ENCODE results near the gene ATP1A4. TPM values are rescaled to one million over a fixed set of nuclear protein-coding genes. Genes with fewer than 3 reads are reported as not detected.

Gene ATP1A4
- total and polyA plus RNA-seq, 2 of the 13 experiments (the other 11 are each of a cell fraction or from before 2014, with no cell fraction given), result not detected

GRCh38 chr1:160124705-160125478 is 26.5 kb upstream of the ATP1A4 start (continued):
- no peak for TF ChIP-seq ASH2L (IDR thresholded peaks at IDR 0.05; ENCODE audit: insufficient read length, low read depth, low read length)
- no peak for TF ChIP-seq ISX (CRISPR knock-in tag; conservative IDR thresholded peaks at IDR 0.05)
- no peak for TF ChIP-seq PCBP2 (optimal IDR thresholded peaks at IDR 0.05; ENCODE audit: low read depth, low read length, poor library complexity, severe bottlenecking)
- no peak for TF ChIP-seq ZSCAN22 (CRISPR knock-in tag; IDR thresholded peaks at IDR 0.05)
- TF ChIP-seq ZNF333 (CRISPR knock-in tag; IDR thresholded peaks at IDR 0.05; ENCODE audit: borderline replicate concordance), result no peak
- no peak for TF ChIP-seq STAT5B (CRISPR knock-in tag; IDR thresholded peaks at IDR 0.05)
- no peak for TF ChIP-seq NFKBIZ (CRISPR knock-in tag; IDR thresholded peaks at IDR 0.05)
- TF ChIP-seq CEBPB (IDR thresholded peaks at IDR 0.05; ENCODE audit: borderline replicate concordance, low read depth, low read length), result peak; percentile 57; the same call in 1 of the 2 replicates
- no peak for TF ChIP-seq IKZF4 (CRISPR knock-in tag; IDR thresholded peaks at IDR 0.05; ENCODE audit: borderline replicate concordance, low read depth, not compliant biosample characterization)
- TF ChIP-seq ZNF558 (CRISPR knock-in tag; IDR thresholded peaks at IDR 0.05; ENCODE audit: borderline replicate concordance), result no peak
- no peak for TF ChIP-seq ZNF256 (CRISPR knock-in tag; conservative IDR thresholded peaks at IDR 0.05)
- TF ChIP-seq ZNF367 (CRISPR knock-in tag; IDR thresholded peaks at IDR 0.05; ENCODE audit: borderline replicate concordance), result no peak
- no peak for TF ChIP-seq ZFP36L1 (CRISPR knock-in tag; IDR thresholded peaks at IDR 0.05)
- no peak for TF ChIP-seq ZNF318 (CRISPR knock-in tag; IDR thresholded peaks at IDR 0.05)
- no peak for TF ChIP-seq RFXANK (CRISPR knock-in tag; IDR thresholded peaks at IDR 0.05)
- TF ChIP-seq ZBTB46 (CRISPR knock-in tag; IDR thresholded peaks at IDR 0.05; ENCODE audit: borderline replicate concordance), result no peak
- no peak for TF ChIP-seq STAG1 (CRISPR knock-in tag; IDR thresholded peaks at IDR 0.05)
- no peak for TF ChIP-seq RAD51 (IDR thresholded peaks at IDR 0.05; ENCODE audit: borderline replicate concordance)
- no peak for TF ChIP-seq NCOA1 (CRISPR knock-in tag; IDR thresholded peaks at IDR 0.05)
- no peak for TF ChIP-seq NRL (CRISPR knock-in tag; IDR thresholded peaks at IDR 0.05; ENCODE audit: borderline replicate concordance)
- TF ChIP-seq ZNF160 (CRISPR knock-in tag; IDR thresholded peaks at IDR 0.05), result no peak

Measured in HepG2 (cell line).